ENCODE data around the gene ADAMTS17.

- TF ChIP-seq SIN3A (IDR thresholded peaks at IDR 0.05; ENCODE audit: low read depth) (no peak), CTCF (IDR thresholded peaks at IDR 0.05 in 2 of 3, conservative IDR thresholded peaks at IDR 0.05 in 1 of 3; ENCODE audit: borderline replicate concordance in 1 of 3, insufficient read depth in 1 of 3, low read depth in 2 of 3, low read length in 2 of 3) (no peak), EZH2 (IDR thresholded peaks at IDR 0.05) (no peak), EGR1 (IDR thresholded peaks at IDR 0.05; ENCODE audit: low read depth) (no peak), YY1 (IDR thresholded peaks at IDR 0.05; ENCODE audit: extremely low read depth, insufficient replicate concordance, low read depth, low read length) (no peak), RAD21 (IDR thresholded peaks at IDR 0.05; ENCODE audit: low read depth) (no peak), EZH2phosphoT487 (IDR thresholded peaks at IDR 0.05; ENCODE audit: borderline replicate concordance) (no peak), POLR2A (IDR thresholded peaks at IDR 0.05; ENCODE audit: borderline replicate concordance, extremely low read depth, insufficient read depth, insufficient read length) (no peak), ZFX (IDR thresholded peaks at IDR 0.05) (no peak), POLR2AphosphoS5 (IDR thresholded peaks at IDR 0.05; ENCODE audit: low read depth, low read length) (no peak), TCF7L2 (IDR thresholded peaks at IDR 0.05; ENCODE audit: borderline replicate concordance, extremely low read depth, insufficient read depth, insufficient read length) (no peak)
- TF ChIP-seq, protein P1, sequence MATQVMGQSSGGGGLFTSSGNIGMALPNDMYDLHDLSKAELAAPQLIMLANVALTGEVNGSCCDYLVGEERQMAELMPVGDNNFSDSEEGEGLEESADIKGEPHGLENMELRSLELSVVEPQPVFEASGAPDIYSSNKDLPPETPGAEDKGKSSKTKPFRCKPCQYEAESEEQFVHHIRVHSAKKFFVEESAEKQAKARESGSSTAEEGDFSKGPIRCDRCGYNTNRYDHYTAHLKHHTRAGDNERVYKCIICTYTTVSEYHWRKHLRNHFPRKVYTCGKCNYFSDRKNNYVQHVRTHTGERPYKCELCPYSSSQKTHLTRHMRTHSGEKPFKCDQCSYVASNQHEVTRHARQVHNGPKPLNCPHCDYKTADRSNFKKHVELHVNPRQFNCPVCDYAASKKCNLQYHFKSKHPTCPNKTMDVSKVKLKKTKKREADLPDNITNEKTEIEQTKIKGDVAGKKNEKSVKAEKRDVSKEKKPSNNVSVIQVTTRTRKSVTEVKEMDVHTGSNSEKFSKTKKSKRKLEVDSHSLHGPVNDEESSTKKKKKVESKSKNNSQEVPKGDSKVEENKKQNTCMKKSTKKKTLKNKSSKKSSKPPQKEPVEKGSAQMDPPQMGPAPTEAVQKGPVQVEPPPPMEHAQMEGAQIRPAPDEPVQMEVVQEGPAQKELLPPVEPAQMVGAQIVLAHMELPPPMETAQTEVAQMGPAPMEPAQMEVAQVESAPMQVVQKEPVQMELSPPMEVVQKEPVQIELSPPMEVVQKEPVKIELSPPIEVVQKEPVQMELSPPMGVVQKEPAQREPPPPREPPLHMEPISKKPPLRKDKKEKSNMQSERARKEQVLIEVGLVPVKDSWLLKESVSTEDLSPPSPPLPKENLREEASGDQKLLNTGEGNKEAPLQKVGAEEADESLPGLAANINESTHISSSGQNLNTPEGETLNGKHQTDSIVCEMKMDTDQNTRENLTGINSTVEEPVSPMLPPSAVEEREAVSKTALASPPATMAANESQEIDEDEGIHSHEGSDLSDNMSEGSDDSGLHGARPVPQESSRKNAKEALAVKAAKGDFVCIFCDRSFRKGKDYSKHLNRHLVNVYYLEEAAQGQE (IDR thresholded peaks at IDR 0.05; ENCODE audit: low read depth) = no peak
- TF ChIP-seq, protein P2, sequence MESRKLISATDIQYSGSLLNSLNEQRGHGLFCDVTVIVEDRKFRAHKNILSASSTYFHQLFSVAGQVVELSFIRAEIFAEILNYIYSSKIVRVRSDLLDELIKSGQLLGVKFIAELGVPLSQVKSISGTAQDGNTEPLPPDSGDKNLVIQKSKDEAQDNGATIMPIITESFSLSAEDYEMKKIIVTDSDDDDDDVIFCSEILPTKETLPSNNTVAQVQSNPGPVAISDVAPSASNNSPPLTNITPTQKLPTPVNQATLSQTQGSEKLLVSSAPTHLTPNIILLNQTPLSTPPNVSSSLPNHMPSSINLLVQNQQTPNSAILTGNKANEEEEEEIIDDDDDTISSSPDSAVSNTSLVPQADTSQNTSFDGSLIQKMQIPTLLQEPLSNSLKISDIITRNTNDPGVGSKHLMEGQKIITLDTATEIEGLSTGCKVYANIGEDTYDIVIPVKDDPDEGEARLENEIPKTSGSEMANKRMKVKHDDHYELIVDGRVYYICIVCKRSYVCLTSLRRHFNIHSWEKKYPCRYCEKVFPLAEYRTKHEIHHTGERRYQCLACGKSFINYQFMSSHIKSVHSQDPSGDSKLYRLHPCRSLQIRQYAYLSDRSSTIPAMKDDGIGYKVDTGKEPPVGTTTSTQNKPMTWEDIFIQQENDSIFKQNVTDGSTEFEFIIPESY (IDR thresholded peaks at IDR 0.05; ENCODE audit: extremely low read depth, insufficient replicate concordance, low read length) = no peak
Observed at GRCh38 chr15:100108846-100109245, 232.9 kb downstream of the ADAMTS17 start.

All from HCT116 (cell line).